ENCODE data around the gene SPATA19.

- no peak for TF ChIP-seq POLR2AphosphoS5 (IDR thresholded peaks at IDR 0.05; ENCODE audit: low read depth, low read length)
- TF ChIP-seq POLR2A (IDR thresholded peaks at IDR 0.05; ENCODE audit: low read depth, low read length) = no peak
- TF ChIP-seq TAF1 (IDR thresholded peaks at IDR 0.05; ENCODE audit: low read depth, low read length) = no peak
These were observed 44.6 kb upstream of the SPATA19 start for GRCh38 chr11:133889893-133890292.

Data from GM12891 (cell line).